H1 (cell line): Measurements from ENCODE around the gene SLC9A5. TPM values are rescaled to one million over a fixed set of nuclear protein-coding genes. Genes with fewer than 3 reads are reported as not detected.
A peak's percentile ranks its signal among the peaks of the same experiment; 100 is the strongest.

Source experiments
- CTCF ChIA-PET: fragments of 300-600 bp; sonication (Branson Sonifier 250); formaldehyde crosslinking; loops from one replicate; lab custom pipeline; 2021; ENCODE audit not compliant: partially characterized antibody; lab: Charles Lee
- POLR2A ChIA-PET: fragments of 300-600 bp; sonication (Branson Sonifier 250); formaldehyde crosslinking; loops from one replicate; lab custom pipeline; 2021; ENCODE audit warnings: inconsistent platforms; ENCODE audit not compliant: partially characterized antibody; lab: Charles Lee
- DNase-seq, 2 experiments: peaks; one replicate each; pipeline versions ENCODE4 v3.0.0 to v3.0.0-alpha.2; 2010 to 2022; ENCODE audit warnings: low spot score in 2 of 2, low read depth in 1 of 2, mixed read lengths in 1 of 2
- FAIRE-seq: peaks from 2 replicates; lab custom pipeline; 2011; peaks lifted over from hg19 to GRCh38; lab: Jason Lieb, UNC
- H2AFZ ChIP-seq: 2 replicates; pipeline ENCODE4 v1.8.1; 2012; ENCODE audit warnings: low read length, inconsistent platforms
- H2AK5ac ChIP-seq: 2 replicates; pipeline ENCODE4 v1.6.1; 2013; ENCODE audit warnings: low read depth, low read length
- H2BK120ac ChIP-seq: replicated peaks from 2 replicates; pipeline ENCODE3; 2013; ENCODE audit warnings: low read depth, low read length, inconsistent platforms
- H2BK12ac ChIP-seq: 2 replicates; pipeline ENCODE4 v1.6.1; 2013; ENCODE audit warnings: low read depth, low read length
- H2BK15ac ChIP-seq: 2 replicates; pipeline ENCODE4 v1.6.1; 2013; ENCODE audit warnings: low read length
- H2BK20ac ChIP-seq: 2 replicates; pipeline ENCODE4 v1.6.1; 2013; ENCODE audit warnings: low read length
- H2BK5ac ChIP-seq: 2 replicates; pipeline ENCODE4 v1.6.1; 2013; ENCODE audit warnings: low read depth, low read length
- H3K14ac ChIP-seq: 2 replicates; pipeline ENCODE4 v1.6.1; 2013; ENCODE audit warnings: inconsistent platforms; ENCODE audit not compliant: insufficient read length
- H3K18ac ChIP-seq: 2 replicates; pipeline ENCODE4 v1.6.1; 2013; ENCODE audit warnings: low read length; ENCODE audit errors: extremely low read depth
- H3K23ac ChIP-seq: 2 replicates; pipeline ENCODE4 v1.6.1; 2013; ENCODE audit warnings: inconsistent platforms; ENCODE audit not compliant: insufficient read length
- H3K23me2 ChIP-seq: 2 replicates; pipeline ENCODE4 v1.6.1; 2013; ENCODE audit warnings: low read depth, low read length
- H3K27ac ChIP-seq: 2 replicates; pipeline ENCODE4 v1.6.1; 2011; ENCODE audit warnings: low read depth, low read length, inconsistent platforms
- H3K27me3 ChIP-seq, 4 experiments: replicated peaks in 1 of 4; 1 replicate in 1 of 4; 2 replicates in 3 of 4; pipeline versions ENCODE4 v1.6.1 to v1.8.1; 2011 to 2013; ENCODE audit warnings: low read length in 3 of 4, mild to moderate bottlenecking in 3 of 4, inconsistent platforms in 2 of 4, mixed read lengths in 2 of 4, moderate library complexity in 1 of 4; ENCODE audit not compliant: control insufficient read depth in 3 of 4, insufficient read depth in 3 of 4; ENCODE audit errors: extremely low read depth in 1 of 4
- H3K36me3 ChIP-seq, 4 experiments: 2 replicates each; pipeline versions ENCODE4 v1.6.1 to v1.8.1; 2011 to 2013; ENCODE audit warnings: mild to moderate bottlenecking in 4 of 4, low read length in 3 of 4, moderate library complexity in 2 of 4, control low read depth in 1 of 4, inconsistent platforms in 1 of 4; ENCODE audit not compliant: insufficient read depth in 4 of 4, control insufficient read depth in 2 of 4
- H3K4ac ChIP-seq: replicated peaks from 2 replicates; pipeline ENCODE3; 2013; ENCODE audit warnings: low read length, low read depth, mixed read lengths, inconsistent platforms; ENCODE audit not compliant: insufficient read length
- H3K4me1 ChIP-seq, 4 experiments: replicated peaks in 1 of 4; 1 replicate in 1 of 4; 2 replicates in 3 of 4; pipeline versions ENCODE4 v1.6.1 to v1.8.1; 2011 to 2013; ENCODE audit warnings: low read length in 3 of 4, inconsistent platforms in 2 of 4, mixed read lengths in 1 of 4; ENCODE audit not compliant: insufficient read depth in 4 of 4, control insufficient read depth in 3 of 4
- H3K4me2 ChIP-seq, 2 experiments: 2 replicates each; pipeline versions ENCODE4 v1.6.1 to v1.8.1; 2011 to 2013; ENCODE audit warnings: low read depth in 2 of 2, low read length in 2 of 2, control low read depth in 1 of 2, inconsistent platforms in 1 of 2, mild to moderate bottlenecking in 1 of 2; ENCODE audit not compliant: insufficient read depth in 1 of 2
- H3K4me3 ChIP-seq, 4 experiments: fragments of 200-600, 300-600 bp in 1 of 4; sonication (generic), shearing (Covaris generic), sonication (Bioruptor Twin) in 1 of 4; 2 replicates each; pipeline versions ENCODE4 v1.5.1 to v1.8.1; 2011 to 2016; ENCODE audit warnings: low read length in 4 of 4, low read depth in 3 of 4, control low read depth in 2 of 4, inconsistent platforms in 2 of 4, mild to moderate bottlenecking in 2 of 4, mixed read lengths in 1 of 4, moderate library complexity in 1 of 4; ENCODE audit not compliant: insufficient read depth in 2 of 4; ENCODE audit errors: extremely low read depth in 1 of 4
- H3K56ac ChIP-seq: replicated peaks from 2 replicates; pipeline ENCODE3; 2013; ENCODE audit warnings: low read depth, mild to moderate bottlenecking, mixed read lengths, low read length, inconsistent platforms; ENCODE audit not compliant: insufficient read length
- H3K79me1 ChIP-seq: 2 replicates; pipeline ENCODE4 v1.6.1; 2013; ENCODE audit warnings: low read depth, low read length, control low read depth
- H3K79me2 ChIP-seq, 2 experiments: 2 replicates each; pipeline versions ENCODE4 v1.6.1 to v1.8.1; 2012 to 2013; ENCODE audit warnings: low read length in 2 of 2, mild to moderate bottlenecking in 2 of 2, inconsistent platforms in 1 of 2; ENCODE audit not compliant: insufficient read depth in 2 of 2, control insufficient read depth in 1 of 2
- H3K9ac ChIP-seq, 4 experiments: replicated peaks in 1 of 4; 1 replicate in 1 of 4; 2 replicates in 3 of 4; pipeline versions ENCODE4 v1.6.1 to v1.8.1; 2011 to 2013; ENCODE audit warnings: low read depth in 3 of 4, low read length in 3 of 4, control low read depth in 2 of 4, mild to moderate bottlenecking in 2 of 4, moderate library complexity in 2 of 4, inconsistent platforms in 1 of 4; ENCODE audit errors: extremely low read depth in 1 of 4
- H3K9me3 ChIP-seq, 2 experiments: 2 replicates each; pipeline versions ENCODE4 v1.6.1 to v1.8.1; 2012 to 2013; ENCODE audit warnings: mild to moderate bottlenecking in 2 of 2, moderate library complexity in 2 of 2, control low read depth in 1 of 2, inconsistent platforms in 1 of 2, low read depth in 1 of 2, low read length in 1 of 2, mixed read lengths in 1 of 2; ENCODE audit not compliant: insufficient read depth in 2 of 2
- H4K20me1 ChIP-seq, 2 experiments: replicated peaks in 1 of 2; 2 replicates each; pipeline versions ENCODE3 to v1.8.1; 2011 to 2013; ENCODE audit warnings: inconsistent platforms in 2 of 2, low read length in 2 of 2, mild to moderate bottlenecking in 1 of 2; ENCODE audit not compliant: insufficient read depth in 2 of 2, control insufficient read depth in 1 of 2
- H4K5ac ChIP-seq: 2 replicates; pipeline ENCODE4 v1.6.1; 2013; ENCODE audit warnings: low read length, low read depth, mixed read lengths, inconsistent platforms; ENCODE audit not compliant: insufficient read length
- H4K8ac ChIP-seq: 2 replicates; pipeline ENCODE4 v1.8.0; 2013; ENCODE audit warnings: mild to moderate bottlenecking, moderate library complexity, low read length, inconsistent platforms; ENCODE audit not compliant: insufficient read depth; ENCODE audit errors: extremely low read depth
- H4K91ac ChIP-seq: replicated peaks from 2 replicates; pipeline ENCODE3; 2013; ENCODE audit warnings: low read length, mixed read lengths, inconsistent platforms; ENCODE audit not compliant: insufficient read length
- EZH2 ChIP-seq: fragments of 200-600 bp; sonication (generic); IDR thresholded peaks from 2 replicates; pipeline ENCODE4 v1.7.1; 2012; ENCODE audit warnings: low read depth, mild to moderate bottlenecking, moderate library complexity, low read length, inconsistent platforms; ENCODE audit not compliant: severe bottlenecking
- RAD21 ChIP-seq, 2 experiments: IDR thresholded peaks in 1 of 2; conservative IDR thresholded peaks in 1 of 2; 2 replicates each; pipeline ENCODE4 v1.6.1; 2011; ENCODE audit warnings: low read depth in 2 of 2, low read length in 2 of 2, improper control_type of control experiment in 1 of 2, inconsistent platforms in 1 of 2, mild to moderate bottlenecking in 1 of 2, moderate library complexity in 1 of 2
- RXRA ChIP-seq: IDR thresholded peaks from 2 replicates; pipeline ENCODE4 v1.6.1; 2011; ENCODE audit warnings: low read depth, mild to moderate bottlenecking, low read length, moderate library complexity; ENCODE audit not compliant: insufficient read depth
- WGBS, 2 experiments: shearing (Covaris generic) in 1 of 2; methylation state at CpG; one replicate each; pipeline versions ENCODE4 v1.1.6 to v1.1.7; 2013 to 2015; ENCODE audit warnings: low lambda C conversion rate in 2 of 2, mixed read lengths in 2 of 2, inconsistent platforms in 1 of 2, low coverage in 1 of 2, missing lambda C conversion rate in 1 of 2; ENCODE audit not compliant: insufficient replicate concordance in 2 of 2, insufficient coverage in 1 of 2, insufficient read length in 1 of 2; ENCODE audit errors: extremely low coverage in 1 of 2, missing lambda C conversion rate in 1 of 2; 5-methylcytosine and 5-hydroxymethylcytosine counted together
- polyA plus RNA-seq, 7 experiments: library from polyadenylated mRNA; depleted of rRNA in 3 of 7; stranded (reverse) in 5 of 7; unstranded in 2 of 7; fragments of >200 nt in 5 of 7; fragments of 200-250 nt in 2 of 7; gene quantifications; 1 replicate in 5 of 7; 2 replicates in 1 of 7; 4 replicates in 1 of 7; pipeline versions ENCODE4 v1.2.1 to v1.2.3, GENCODE V29; 2011 to 2013; ENCODE audit warnings: missing spikeins in 2 of 7, mixed read lengths in 2 of 7
- total RNA-seq: library from RNA; stranded (reverse); fragmentation: NEBNext Ultra II Directional; extraction: Animal tissue kit (Norgen Biotek cat#: 25700); gene quantifications from 2 replicates; pipeline ENCODE4 v1.2.1, GENCODE V29; 2021
- TF ChIP-seq, protein P1 (sequence below), 3 experiments: IDR thresholded peaks; 1 replicate in 2 of 3; 2 replicates in 1 of 3; pipeline versions ENCODE4 v1.5.1 to v1.6.1; 2011; ENCODE audit warnings: low read length in 3 of 3, mild to moderate bottlenecking in 3 of 3, inconsistent platforms in 2 of 3, low read depth in 1 of 3, moderate library complexity in 1 of 3; ENCODE audit not compliant: insufficient read depth in 1 of 3; ENCODE audit errors: control extremely low read depth in 1 of 3
- TF ChIP-seq, protein P2 (sequence below): IDR thresholded peaks from 2 replicates; pipeline ENCODE4 v1.6.1; 2012; ENCODE audit warnings: inconsistent platforms

SLC9A5 gene
- total and polyA plus RNA-seq, 2 of the 8 experiments (the other 6 are each of a cell fraction or from before 2014, with no cell fraction given) = 7.9 to 8.6 TPM

DNA sequence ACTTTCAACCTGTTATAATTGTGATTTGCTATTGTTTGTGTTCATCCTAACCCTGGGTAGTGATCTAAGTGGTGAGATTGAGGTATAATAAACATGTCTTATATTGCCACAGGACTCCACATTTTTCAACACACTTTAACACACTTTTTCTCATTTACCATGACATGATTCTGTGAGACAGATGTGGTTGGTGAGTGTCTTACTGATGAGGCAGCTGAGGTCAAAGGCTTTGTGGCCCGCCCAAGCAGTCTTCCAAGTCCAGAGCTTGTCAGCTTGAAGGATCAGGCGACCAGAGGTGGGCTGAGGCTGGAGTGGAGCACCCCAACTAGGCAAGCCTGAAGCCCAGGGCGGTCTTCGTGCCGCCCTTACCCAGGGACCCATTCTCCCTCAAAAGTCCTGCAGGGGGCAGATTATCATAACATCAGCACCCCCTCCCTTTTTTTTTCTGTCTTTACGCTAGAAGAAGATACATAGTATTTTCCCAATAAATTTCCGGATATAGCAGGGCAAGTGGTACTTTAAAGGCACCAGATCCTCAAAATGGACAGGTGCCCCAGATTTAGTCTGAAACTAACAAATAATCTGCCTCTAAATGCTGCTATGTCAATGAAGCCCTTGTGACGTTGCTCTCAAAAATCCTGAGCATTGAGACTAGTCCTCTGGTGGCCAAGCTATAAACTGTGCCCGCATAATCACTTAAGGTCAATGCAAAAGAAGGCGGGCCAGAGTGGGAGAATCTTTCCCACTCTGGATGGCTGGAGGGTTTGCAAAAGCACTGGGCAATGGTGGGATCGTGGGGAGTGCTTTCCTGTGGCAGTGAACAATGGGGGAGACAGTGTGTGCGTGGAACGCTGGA, 56.7 kb downstream of the SLC9A5 start:
- Histone ChIP-seq H3K36me3 (no peaks in the 10 kb centered on the region), H3K79me2 (no peaks in the 10 kb centered on the region), H3K9ac (no peak overlapping the region), H3K14ac (no peak overlapping the region), H3K79me1 (no peaks in the 10 kb centered on the region), H3K23ac (no peak overlapping the region), H2BK12ac (no peak overlapping the region), H2BK5ac (no peak overlapping the region), H3K23me2 (no peaks in the 10 kb centered on the region; the same call in 1 of the 2 replicates), H3K4ac (no peak overlapping the region), H2AFZ (no peak overlapping the region), H4K20me1 (no peaks in the 10 kb centered on the region), H2BK15ac (no peak overlapping the region), H2BK20ac (no peak overlapping the region), H3K4me2 (no peak overlapping the region), H4K91ac (no peak overlapping the region), H3K4me1 (no peaks in the 10 kb centered on the region), H2BK120ac (no peak overlapping the region), H3K9me3 (no peaks in the 10 kb centered on the region; a peak in 1 of 4 replicates), H3K27me3 (peaks cover 0 to 2% (median 0%) of the 10 kb centered on the region in 4 experiments; a peak in 1 of 7 replicates), H3K56ac (no peak overlapping the region), H2AK5ac (no peak overlapping the region), H3K27ac (no peak overlapping the region), H3K18ac (no peak overlapping the region), H4K5ac (no peak overlapping the region), H3K4me3 (no peak overlapping the region), H4K8ac (no peak overlapping the region)
- FAIRE-seq (no peak), DNase-seq (no peak)
- POLR2A ChIA-PET = no interaction called here
- CTCF ChIA-PET = interaction anchor here (1.0 to 1.3 kb wide), 4 partner anchors 8 to 20 kb away, joined by 3 read pairs; no protein-coding TSS in a partner anchor
- 87% methylated on average over 13 of the region's 13 CpGs; no CpG with 5 or more reads in 1 of the 2 experiments for WGBS, 2 experiments
- TF ChIP-seq RAD21 (IDR thresholded peaks at IDR 0.05 in 1 of 2, conservative IDR thresholded peaks at IDR 0.05 in 1 of 2; ENCODE audit: low read depth in 2 of 2, low read length in 2 of 2) = 0 out of 4 replicates have a peak, but pooled peaks of 1 of the 2 experiments have one; percentile 5
- TF ChIP-seq EZH2 = no peak
- TF ChIP-seq, protein P1, sequence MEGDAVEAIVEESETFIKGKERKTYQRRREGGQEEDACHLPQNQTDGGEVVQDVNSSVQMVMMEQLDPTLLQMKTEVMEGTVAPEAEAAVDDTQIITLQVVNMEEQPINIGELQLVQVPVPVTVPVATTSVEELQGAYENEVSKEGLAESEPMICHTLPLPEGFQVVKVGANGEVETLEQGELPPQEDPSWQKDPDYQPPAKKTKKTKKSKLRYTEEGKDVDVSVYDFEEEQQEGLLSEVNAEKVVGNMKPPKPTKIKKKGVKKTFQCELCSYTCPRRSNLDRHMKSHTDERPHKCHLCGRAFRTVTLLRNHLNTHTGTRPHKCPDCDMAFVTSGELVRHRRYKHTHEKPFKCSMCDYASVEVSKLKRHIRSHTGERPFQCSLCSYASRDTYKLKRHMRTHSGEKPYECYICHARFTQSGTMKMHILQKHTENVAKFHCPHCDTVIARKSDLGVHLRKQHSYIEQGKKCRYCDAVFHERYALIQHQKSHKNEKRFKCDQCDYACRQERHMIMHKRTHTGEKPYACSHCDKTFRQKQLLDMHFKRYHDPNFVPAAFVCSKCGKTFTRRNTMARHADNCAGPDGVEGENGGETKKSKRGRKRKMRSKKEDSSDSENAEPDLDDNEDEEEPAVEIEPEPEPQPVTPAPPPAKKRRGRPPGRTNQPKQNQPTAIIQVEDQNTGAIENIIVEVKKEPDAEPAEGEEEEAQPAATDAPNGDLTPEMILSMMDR (IDR thresholded peaks at IDR 0.05; ENCODE audit: control extremely low read depth in 1 of 3, insufficient read depth in 1 of 3, low read depth in 1 of 3, low read length in 3 of 3) = peak; percentile 2 to 18 (median 8); a peak in 3 of 4 replicates
- TF ChIP-seq, protein P2, sequence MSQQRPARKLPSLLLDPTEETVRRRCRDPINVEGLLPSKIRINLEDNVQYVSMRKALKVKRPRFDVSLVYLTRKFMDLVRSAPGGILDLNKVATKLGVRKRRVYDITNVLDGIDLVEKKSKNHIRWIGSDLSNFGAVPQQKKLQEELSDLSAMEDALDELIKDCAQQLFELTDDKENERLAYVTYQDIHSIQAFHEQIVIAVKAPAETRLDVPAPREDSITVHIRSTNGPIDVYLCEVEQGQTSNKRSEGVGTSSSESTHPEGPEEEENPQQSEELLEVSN = no peak
- no peak for TF ChIP-seq RXRA
